Measurements from ENCODE around the gene KLHDC7A. TPM values are rescaled to one million over a fixed set of nuclear protein-coding genes. Genes with fewer than 3 reads are reported as not detected.

Gene KLHDC7A
- total and polyA plus RNA-seq, 10 of the 15 experiments (the other 5 are each of a cell fraction or from before 2014, with no cell fraction given): not detected

GRCh38 chr1:18489417-18490143 is 8.8 kb downstream of the KLHDC7A start:
- Histone ChIP-seq H3K27me3 (replicated peaks in 1 of 2; ENCODE audit: control insufficient read depth in 2 of 2, insufficient read depth in 2 of 2, low read length in 1 of 2) (no peaks in the 10 kb centered on the region), H2AFZ (ENCODE audit: control insufficient read depth, low read depth, low read length) (no peak overlapping the region), H3K9me3 (replicated peaks; ENCODE audit: control insufficient read depth, insufficient read depth, low read length) (no peaks in the 10 kb centered on the region; the same call in 2 of the 3 replicates), H3K4me3 (no peak overlapping the region), H3K79me2 (ENCODE audit: control insufficient read depth, insufficient read depth, low read length) (no peaks in the 10 kb centered on the region), H3K4me2 (ENCODE audit: control insufficient read depth, insufficient read depth) (no peak overlapping the region), H3K4me1 (ENCODE audit: control insufficient read depth, insufficient read depth, low read length) (no peaks in the 10 kb centered on the region; the same call in 1 of the 2 replicates), H3K36me3 (ENCODE audit: control insufficient read depth in 2 of 2, insufficient read depth in 2 of 2, low read length in 1 of 2) (no peaks in the 10 kb centered on the region), H4K20me1 (ENCODE audit: control insufficient read depth, insufficient read depth) (no peaks in the 10 kb centered on the region), H3K27ac (ENCODE audit: control insufficient read depth, insufficient read depth) (no peak overlapping the region), H3K9ac (ENCODE audit: control insufficient read depth, insufficient read depth, low read length) (no peak overlapping the region)
- DNase-seq (ENCODE audit: low read depth, low spot score) (no peak), ATAC-seq (no peak), FAIRE-seq (no peak)
- SMC1A ChIA-PET (ENCODE audit: uncharacterized antibody, unreplicated experiment): no interaction called here
- RAD21 ChIA-PET (ENCODE audit: unreplicated experiment): no interaction called here
- POLR2A ChIA-PET: no interaction called here
- WGBS (ENCODE audit: insufficient coverage, insufficient replicate concordance, low lambda C conversion rate, missing lambda C conversion rate): 50% methylated on average over 2 of the region's 2 CpGs
- no TSS peak for BruUV-seq (replicated peaks)
- CTCF ChIA-PET: no interaction called here
- in situ Hi-C loops (cut with MboI): no loop called here
- intact Hi-C loops (cut with micrococcal nuclease; ENCODE audit: unreplicated experiment): no loop called here
- no peak for TF ChIP-seq CUX1 (IDR thresholded peaks at IDR 0.05; ENCODE audit: insufficient replicate concordance, low read depth, low read length)
- no peak for TF ChIP-seq ZNF217 (IDR thresholded peaks at IDR 0.05)
- no peak for TF ChIP-seq ELK1 (IDR thresholded peaks at IDR 0.05; ENCODE audit: low read depth, low read length)
- no peak for TF ChIP-seq HDGF (IDR thresholded peaks at IDR 0.05)
- TF ChIP-seq E2F4 (IDR thresholded peaks at IDR 0.05; ENCODE audit: low read depth, low read length): no peak
- TF ChIP-seq NBN (IDR thresholded peaks at IDR 0.05): no peak
- no peak for TF ChIP-seq CHD1 (IDR thresholded peaks at IDR 0.05; ENCODE audit: low read depth, low read length)
- TF ChIP-seq HCFC1 (IDR thresholded peaks at IDR 0.05; ENCODE audit: low read length): no peak
- TF ChIP-seq NFXL1 (IDR thresholded peaks at IDR 0.05; ENCODE audit: borderline replicate concordance): no peak
- no peak for TF ChIP-seq LARP7 (IDR thresholded peaks at IDR 0.05)
- TF ChIP-seq RELB (IDR thresholded peaks at IDR 0.05; ENCODE audit: low read depth): no peak
- no peak for TF ChIP-seq IKZF1 (conservative IDR thresholded peaks at IDR 0.05)
- TF ChIP-seq YBX1 (IDR thresholded peaks at IDR 0.05): no peak
- TF ChIP-seq IRF3 (IDR thresholded peaks at IDR 0.05): no peak
- TF ChIP-seq ZNF622 (IDR thresholded peaks at IDR 0.05): no peak
- TF ChIP-seq TCF12 (IDR thresholded peaks at IDR 0.05; ENCODE audit: low read depth, low read length): no peak

All from GM12878 (cell line).